ENCODE measurements around the gene ASTN2. TPM values are rescaled to one million over a fixed set of nuclear protein-coding genes. Genes with fewer than 3 reads are reported as not detected.

Gene ASTN2
- total and polyA plus RNA-seq, 2 donors (not counting 3 experiments of a cell fraction or from before 2014, with no cell fraction given) = 1.0 to 1.9 TPM

- H3K27me3 ChIP-seq (ENCODE audit: control insufficient read depth in 2 of 2, insufficient read depth in 2 of 2, low read length in 2 of 2) = no peaks in the 10 kb centered on the region
- no peaks in the 10 kb centered on the region for H3K79me2 ChIP-seq (ENCODE audit: control insufficient read depth, insufficient read depth, low read length)
- H3K27ac ChIP-seq (ENCODE audit: insufficient read depth, low read depth, low read length) = no peak overlapping the region
- no peak for FAIRE-seq
- H3K4me2 ChIP-seq (ENCODE audit: insufficient read depth, low read length) = no peak overlapping the region
- H3K4me3 ChIP-seq (replicated peaks in 1 of 3; ENCODE audit: insufficient read depth in 1 of 3, low read depth in 1 of 3, low read length in 3 of 3) = no peak overlapping the region
- POLR2A ChIA-PET = no interaction called here
- no TSS peak for BruUV-seq (replicated peaks)
- CTCF ChIA-PET = no interaction called here
- TF ChIP-seq FOS (IDR thresholded peaks at IDR 0.05; ENCODE audit: borderline replicate concordance, insufficient read depth, low read length) (no peak), MYC (IDR thresholded peaks at IDR 0.05; ENCODE audit: low read depth, low read length) (no peak), GATA2 (IDR thresholded peaks at IDR 0.05; ENCODE audit: insufficient read depth, insufficient read length, low read depth, low read length) (no peak), JUN (IDR thresholded peaks at IDR 0.05; ENCODE audit: borderline replicate concordance, insufficient read depth, insufficient read length, low read depth) (no peak), EZH2 (IDR thresholded peaks at IDR 0.05; ENCODE audit: borderline replicate concordance, low read depth, low read length, severe bottlenecking) (no peak), POLR2A (IDR thresholded peaks at IDR 0.05; ENCODE audit: low read depth, low read length) (no peak), POLR2AphosphoS5 (IDR thresholded peaks at IDR 0.05; ENCODE audit: insufficient read depth, low read depth, low read length) (no peak), MAX (IDR thresholded peaks at IDR 0.05; ENCODE audit: insufficient read depth, insufficient read length) (no peak), CTCF (IDR thresholded peaks at IDR 0.05; ENCODE audit: extremely low read depth in 1 of 2, insufficient read depth in 1 of 2, low read depth in 1 of 2, low read length in 2 of 2) (no peak)
- no peaks in the 10 kb centered on the region for H3K4me1 ChIP-seq (ENCODE audit: control insufficient read depth, extremely low read depth, insufficient read depth, low read length)
- no peaks in the 10 kb centered on the region for H4K20me1 ChIP-seq (replicated peaks; ENCODE audit: control insufficient read depth, extremely low read depth, insufficient read depth, low read length)
- no peak for DNase-seq (ENCODE audit: low read depth, low spot score)
- no peak overlapping the region for H2AFZ ChIP-seq (ENCODE audit: low read depth, low read length)
- intact Hi-C loops (cut with micrococcal nuclease) = no loop called here
- H3K9me3 ChIP-seq (replicated peaks; ENCODE audit: control insufficient read depth, insufficient read depth, low read length) = peaks cover 3% of the 10 kb centered on the region
- H3K36me3 ChIP-seq (ENCODE audit: control insufficient read depth in 2 of 2, extremely low read depth in 1 of 2, insufficient read depth in 2 of 2, low read length in 2 of 2) = no peaks in the 10 kb centered on the region
- dilution Hi-C loops (cut with MboI; ENCODE audit: extremely low pct_ligation_motif_present, low sequenced_read_pairs) = no loop called here
- no peak overlapping the region for H3K9ac ChIP-seq (replicated peaks; ENCODE audit: extremely low read depth, insufficient read depth, low read length)
- no peaks in the 10 kb centered on the region for H3K9me1 ChIP-seq (replicated peaks; ENCODE audit: control insufficient read depth, extremely low read depth, insufficient read depth, low read length)
These were observed 597.1 kb downstream of the ASTN2 start for GRCh38 chr9:116817762-116818161.

Measured in endothelial cell of umbilical vein (primary cell).